HK-2 (cell line): Measurements from ENCODE around the gene NR6A1.

Experiments
- DNase-seq: peaks from one replicate; pipeline ENCODE4 v3.0.0-alpha.2; 2018; ENCODE audit not compliant: unreplicated experiment

Gene NR6A1

DNA sequence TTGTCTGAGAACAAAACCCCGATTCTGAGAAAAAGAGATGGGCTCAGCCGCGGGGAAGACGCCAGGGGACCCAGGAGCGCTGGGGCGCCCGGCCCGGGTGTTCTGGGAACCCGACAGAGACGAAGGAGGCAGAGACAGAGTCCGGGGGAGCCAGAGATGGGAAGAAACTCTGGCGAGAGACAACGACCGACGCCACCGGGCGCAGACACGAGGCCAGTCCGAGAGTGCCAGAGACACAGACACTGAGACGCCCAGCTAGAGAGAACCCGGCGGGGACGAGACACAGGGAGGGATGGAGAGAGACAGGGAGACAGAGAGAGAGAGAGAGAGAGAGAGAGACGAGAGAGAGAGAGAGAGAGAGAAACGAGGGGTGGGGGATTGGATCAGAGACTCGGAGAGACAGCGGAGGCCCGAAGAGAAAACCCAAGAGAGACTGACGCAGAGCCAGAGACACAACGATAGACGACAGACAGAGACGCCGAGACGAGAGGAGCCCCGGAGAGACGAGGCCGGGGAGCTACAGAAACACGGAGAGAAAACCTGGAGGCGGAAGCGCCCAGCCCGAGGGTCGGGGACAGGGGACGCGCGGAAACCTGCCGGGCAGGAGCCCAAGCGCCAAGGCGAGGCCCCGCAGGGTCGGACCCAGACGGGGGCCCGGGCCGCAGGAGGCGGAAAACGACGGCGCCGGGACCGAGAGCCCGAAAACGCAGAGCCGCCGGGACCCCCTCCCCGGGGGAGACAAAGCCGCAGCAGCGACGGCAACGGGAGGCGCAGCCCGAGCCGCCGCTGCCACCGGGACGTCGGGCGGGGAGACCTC lies 267.2 kb downstream of the NR6A1 start:
- DNase-seq = no peak

DNA sequence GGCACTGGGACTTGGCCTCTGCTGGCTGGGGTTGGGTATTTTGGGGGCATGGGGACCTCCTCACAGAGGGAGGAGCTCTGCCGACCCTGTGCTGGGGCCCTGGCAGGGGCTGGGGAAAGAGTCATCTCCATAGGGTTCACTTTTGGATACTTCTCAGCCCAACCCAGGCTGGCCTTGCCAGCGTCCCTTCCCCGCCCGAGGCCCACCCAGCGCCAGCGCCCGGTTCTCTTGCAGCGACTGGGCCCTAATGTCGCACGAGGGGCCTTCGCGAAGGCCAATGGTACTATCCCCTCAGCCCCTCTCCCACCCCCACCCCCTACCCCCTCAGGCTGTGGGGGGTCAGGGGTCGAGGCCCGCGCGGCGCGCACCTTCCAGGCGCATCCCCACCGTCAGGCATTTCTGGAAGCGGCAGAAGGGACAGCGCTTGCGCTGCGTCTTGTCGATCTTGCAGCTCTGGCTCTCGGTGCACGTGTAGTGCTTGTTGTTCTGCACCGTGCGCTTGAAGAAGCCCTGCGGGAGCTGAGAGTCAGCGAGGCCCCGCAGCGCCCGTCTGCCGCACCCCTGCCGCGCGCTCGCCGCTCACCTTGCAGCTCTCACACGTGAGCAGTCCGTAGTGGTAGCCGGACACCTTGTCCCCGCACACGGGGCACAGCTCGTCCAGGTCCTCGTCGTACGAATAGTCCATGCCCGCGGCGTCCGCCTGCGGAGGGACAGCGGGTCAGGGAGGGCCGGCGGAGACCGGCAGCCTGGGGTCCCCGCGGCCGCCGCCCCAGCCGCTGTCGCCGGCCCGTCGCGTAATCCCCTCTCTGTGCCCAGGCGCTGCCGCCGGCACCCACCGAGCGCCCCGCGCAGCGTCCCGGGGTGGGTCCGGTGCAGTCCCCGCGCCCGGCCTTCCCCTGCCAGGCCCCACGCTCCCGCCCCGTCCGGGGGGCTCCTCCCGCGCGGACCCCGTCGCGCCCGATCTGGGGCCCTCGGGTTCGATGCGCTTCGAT lies 268.1 kb downstream of the NR6A1 start:
- DNase-seq = no peak

DNA sequence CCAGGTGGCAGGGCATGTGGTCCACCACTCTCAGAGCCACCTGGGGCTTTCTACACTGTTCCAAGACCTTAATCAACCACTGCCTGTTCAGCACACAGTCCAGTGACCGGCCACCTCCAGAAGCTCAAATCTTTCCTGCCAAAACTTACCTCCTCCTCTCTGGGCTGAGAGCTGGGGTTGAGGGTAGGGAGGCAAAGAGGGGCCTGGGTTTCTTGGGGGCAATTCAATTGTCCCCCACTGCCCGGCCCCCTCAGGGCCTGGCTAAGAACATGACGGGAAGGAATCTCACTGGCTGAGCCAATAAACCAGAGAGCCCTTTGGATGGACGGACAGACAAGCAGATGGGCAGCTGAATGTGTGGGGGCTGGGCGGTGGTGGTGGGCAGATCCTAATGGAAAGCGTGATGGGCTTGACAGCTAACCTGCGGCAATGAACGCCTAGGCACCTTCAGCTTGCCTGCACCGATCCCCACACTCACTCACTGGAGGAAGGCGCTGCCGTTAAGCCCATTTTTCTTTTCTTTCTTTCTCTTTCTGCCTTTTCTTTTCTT lies 269.3 kb downstream of the NR6A1 start:
- DNase-seq = no peak

- no peak for DNase-seq
These were observed 270.1 kb downstream of the NR6A1 start for GRCh38 chr9:124500796-124501611.

DNA sequence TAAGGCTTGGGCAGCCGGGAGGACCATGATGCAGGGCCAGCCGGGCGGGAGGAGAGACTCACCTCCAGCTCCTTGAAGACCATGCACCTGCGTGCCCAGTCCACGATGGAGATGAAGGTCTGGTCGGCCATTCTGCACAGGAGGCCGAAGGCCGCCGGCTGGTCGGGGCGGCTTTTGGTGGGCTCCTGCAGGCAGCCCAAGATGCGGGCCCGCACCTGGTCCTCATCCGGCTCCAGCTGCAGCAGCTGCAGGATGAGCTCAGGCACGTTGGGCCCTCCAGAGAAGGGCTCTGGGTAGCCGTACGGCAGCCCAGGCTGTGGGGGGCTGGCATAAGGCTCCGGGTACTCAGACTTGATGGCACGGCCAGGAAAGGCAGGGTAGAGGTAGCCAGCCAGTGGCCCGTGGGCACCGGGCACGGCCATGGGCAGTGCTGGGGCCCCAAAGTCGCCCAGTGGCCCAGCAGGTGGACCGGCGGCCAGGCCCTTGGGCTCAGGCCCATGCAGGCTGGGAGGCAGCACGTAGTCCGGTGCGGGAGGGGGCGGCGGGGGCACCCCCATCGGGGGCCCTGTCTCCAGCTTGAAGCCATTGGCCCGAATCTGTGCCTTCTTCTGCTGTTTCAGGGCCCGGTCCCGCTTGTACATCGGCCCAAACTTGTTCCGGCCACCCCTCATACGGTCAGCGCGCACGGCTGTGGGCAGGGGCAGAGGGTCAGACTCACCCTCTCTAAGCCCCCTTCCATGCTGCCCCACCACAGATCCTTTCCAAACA lies 270.9 kb downstream of the NR6A1 start:
- DNase-seq = no peak

DNA sequence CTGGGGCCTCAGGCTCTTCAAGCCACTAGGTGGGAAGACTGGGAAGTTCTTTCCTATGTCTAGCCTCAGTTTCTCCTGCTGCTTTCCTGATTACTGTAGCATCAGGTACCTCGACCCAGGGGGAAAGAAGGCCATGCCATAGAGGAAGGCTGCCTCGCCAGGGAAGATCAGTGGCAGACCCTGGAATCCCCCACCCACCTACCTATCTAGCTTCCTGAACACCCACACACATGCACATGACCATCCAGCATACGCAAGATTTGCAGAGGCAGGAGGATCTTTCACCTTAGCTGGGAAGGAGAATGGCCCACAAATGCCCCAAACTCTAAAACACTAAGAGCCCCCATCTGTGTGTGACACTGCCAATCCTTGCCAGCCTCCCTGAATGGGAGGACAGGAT lies 271.9 kb downstream of the NR6A1 start:
- no peak for DNase-seq

DNA sequence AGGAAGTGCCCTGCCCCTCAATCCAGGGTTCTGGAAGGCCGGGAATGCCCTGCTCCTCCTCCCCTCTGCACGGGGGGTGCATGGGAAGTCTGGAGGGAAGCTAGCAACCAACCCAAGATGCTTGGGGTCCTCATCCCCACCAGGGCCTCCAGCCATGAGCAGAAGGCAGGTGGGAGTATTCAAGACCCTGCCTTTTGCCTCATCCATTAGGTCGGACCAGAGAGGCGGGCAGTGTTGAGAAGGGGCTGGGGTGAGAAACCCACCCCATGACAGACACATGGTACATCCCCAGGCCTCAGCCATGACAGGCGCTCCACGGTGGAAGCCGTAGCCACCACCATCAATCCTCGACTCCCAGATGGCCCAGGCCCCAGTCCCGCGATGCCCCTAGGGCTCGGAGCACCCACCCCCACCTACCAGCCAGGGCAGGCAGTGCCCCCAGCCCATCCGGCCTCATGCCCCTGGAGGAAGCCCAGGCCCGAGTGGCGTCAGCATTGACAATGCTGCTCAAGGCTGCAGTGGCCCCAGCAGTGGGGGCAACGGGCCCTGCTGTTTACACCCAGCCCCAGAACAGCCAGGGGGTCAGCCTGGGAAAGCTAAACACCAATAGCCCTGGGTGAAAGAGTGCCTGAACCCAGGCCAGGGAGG lies 272.5 kb downstream of the NR6A1 start:
- no peak for DNase-seq

DNA sequence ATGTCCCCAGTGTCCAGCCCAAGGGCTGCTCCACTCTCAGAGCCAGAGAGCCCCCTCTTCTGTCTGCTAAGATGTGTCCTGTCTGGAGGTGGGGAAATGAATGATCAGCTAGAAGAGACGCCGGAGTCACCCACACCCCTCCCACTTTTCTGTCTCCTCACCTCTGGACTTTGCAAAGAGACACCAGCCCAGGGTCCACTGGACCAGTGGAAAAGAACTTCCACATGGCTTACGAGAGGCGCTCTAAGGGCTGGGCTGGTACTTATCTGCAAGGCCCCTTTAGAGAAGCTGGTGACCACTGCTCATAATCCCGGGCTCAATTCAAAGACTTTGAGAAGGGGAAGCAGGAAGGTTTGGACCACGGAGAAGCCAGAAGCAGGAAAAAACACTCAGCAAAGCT lies 273.1 kb downstream of the NR6A1 start:
- no peak for DNase-seq

GRCh38 chr9:124497441-124497840 lies 273.7 kb downstream of the NR6A1 start:
- no peak for DNase-seq

GRCh38 chr9:124496463-124496862 lies 274.6 kb downstream of the NR6A1 start:
- no peak for DNase-seq

DNA sequence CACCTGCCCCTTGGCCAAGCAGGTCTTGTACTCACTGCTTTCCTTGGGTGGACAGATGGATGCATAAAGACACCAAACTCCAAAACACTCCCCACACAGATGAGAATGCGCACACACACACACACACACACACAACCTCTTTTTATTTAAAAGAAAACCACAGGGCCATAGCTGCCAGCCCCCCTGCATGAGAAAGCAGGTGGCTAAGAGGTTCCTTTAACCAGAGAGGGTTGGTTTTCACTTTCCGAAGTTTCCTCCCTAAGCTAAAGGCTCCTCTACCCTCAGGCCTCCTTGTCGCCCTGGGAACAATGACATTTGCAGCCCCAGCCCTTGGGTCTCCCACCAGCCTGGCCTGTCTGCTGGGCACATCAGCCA lies 275.0 kb downstream of the NR6A1 start:
- no peak for DNase-seq

GRCh38 chr9:124495126-124496074 lies 275.7 kb downstream of the NR6A1 start:
- DNase-seq = no peak

DNA sequence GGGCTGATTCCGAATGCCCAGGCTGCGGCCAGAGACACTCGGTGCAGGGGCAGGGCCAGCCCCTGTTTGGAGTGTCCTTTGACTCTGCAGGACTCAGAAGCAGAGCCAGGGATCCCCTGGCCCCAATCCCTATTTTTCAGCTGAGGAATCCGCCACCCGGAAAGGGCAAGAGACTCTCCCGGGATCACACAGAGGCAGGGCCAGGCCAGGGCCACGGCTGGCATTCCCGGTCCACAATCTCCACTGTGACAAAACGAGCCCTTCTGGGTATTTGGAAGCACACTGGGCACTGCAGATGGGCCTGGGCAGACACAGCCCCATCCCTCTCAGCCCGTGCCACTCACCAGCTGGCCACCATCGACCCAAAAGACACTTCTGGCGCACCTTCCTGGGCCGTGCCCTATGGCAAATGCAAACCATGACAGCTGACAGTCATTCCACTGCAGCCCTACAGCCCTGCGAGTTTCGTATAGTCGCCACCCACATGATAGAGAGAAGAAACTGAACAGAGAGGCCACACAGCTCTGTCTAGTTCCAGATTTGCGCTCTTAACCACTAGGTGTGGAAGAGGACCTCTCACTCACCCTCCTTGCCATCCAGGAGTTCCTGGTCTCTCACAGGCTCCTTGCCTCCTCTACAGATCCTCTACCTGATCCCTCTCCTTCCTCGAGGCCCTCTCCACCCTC lies 277.2 kb downstream of the NR6A1 start:
- DNase-seq = no peak

DNA sequence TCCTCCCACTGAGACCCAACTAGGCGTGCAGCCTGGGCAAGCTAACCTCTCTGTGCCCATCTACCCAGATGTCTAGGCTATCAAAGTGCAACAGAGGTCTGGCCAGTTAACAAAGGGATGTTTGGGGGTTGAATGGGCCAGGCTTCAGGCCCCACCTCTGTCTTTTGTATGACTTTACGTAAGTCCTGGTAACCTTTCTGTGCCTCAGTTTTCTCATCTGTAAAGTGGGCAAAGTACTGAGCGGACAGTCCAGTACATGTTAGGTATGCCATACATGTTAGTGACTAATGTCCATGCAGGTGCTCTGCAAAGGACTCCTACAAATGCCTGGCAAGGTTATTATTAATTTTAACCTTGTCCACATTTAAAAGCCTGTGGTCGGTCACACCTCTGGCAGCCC lies 277.9 kb downstream of the NR6A1 start:
- no peak for DNase-seq

DNA sequence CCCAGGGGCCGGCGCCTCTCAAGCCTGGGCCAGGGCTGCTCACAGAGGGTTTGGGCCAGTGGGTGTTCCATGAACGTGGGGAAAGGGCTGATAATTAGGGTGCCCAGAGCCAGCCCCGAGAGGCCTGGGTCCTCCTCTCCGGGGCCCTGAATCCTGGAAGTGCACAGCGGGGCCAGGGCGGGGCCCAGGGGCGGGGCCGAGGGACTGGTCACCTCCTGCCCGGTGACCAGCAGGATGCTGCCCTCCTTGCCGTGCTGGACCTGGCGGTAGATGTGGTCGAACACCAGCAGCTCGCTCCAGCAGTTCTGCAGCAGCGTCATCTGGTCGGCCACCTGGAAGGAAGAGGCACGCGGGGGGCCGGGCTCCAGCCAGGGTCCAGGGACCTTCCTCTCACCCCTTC lies 278.3 kb downstream of the NR6A1 start:
- no peak for DNase-seq

GRCh38 chr9:124491049-124491975 lies 279.8 kb downstream of the NR6A1 start:
- DNase-seq = no peak

- no peak for DNase-seq
These were observed 281.1 kb downstream of the NR6A1 start for GRCh38 chr9:124490004-124490403.

DNA sequence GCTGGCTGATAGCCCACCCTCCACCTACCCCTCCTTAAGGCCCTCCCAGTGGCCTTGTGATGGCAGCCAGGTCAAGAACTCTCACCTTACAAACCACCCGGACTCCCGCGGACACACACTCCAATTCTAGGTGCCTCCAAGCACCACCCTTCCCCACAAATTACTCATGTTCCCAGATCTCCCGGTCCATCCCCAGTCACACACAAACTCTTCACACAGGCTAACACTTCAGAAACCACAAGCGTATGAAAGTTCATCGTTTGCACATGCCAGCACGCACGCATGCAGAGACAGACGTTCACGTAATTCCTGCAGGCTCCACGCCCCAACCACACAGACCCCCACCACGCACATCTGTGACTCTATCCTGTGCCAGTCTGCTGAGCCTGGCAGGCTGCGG lies 281.9 kb downstream of the NR6A1 start:
- DNase-seq = no peak
